Endothelial cell of umbilical vein (primary cell): ENCODE measurements around the gene ZNF669. TPM values are rescaled to one million over a fixed set of nuclear protein-coding genes. Genes with fewer than 3 reads are reported as not detected.

Source experiments
- BruUV-seq: library from RNA; stranded (reverse); fragments of 400-500 nt; replicated peaks from 2 replicates; lab custom pipeline; 2021; lab: Mats Ljungman, UMichigan
- CTCF ChIA-PET: fragments of 300-600, 350-600 bp; sonication (Branson Sonifier 250); formaldehyde crosslinking; loops from one replicate; lab custom pipeline; 2021; ENCODE audit warnings: antibody characterized with exemption, inconsistent platforms; lab: Charles Lee
- POLR2A ChIA-PET: fragments of 300-600, 350-600 bp; sonication (Branson Sonifier 250); formaldehyde crosslinking; loops from one replicate; lab custom pipeline; 2021; ENCODE audit warnings: antibody characterized with exemption, inconsistent platforms; lab: Charles Lee
- DNase-seq: peaks from one replicate; pipeline ENCODE4 v3.0.0-alpha.2; 2011; ENCODE audit warnings: low read depth, low spot score
- FAIRE-seq: peaks from 2 replicates; lab custom pipeline; 2011; peaks lifted over from hg19 to GRCh38; lab: Jason Lieb, UNC
- H2AFZ ChIP-seq: 2 replicates; pipeline ENCODE4 v1.6.0; 2012; ENCODE audit warnings: low read depth, low read length, control low read depth, inconsistent platforms
- H3K27ac ChIP-seq: 2 replicates; pipeline ENCODE4 v1.5.1; 2011; ENCODE audit warnings: low read depth, mild to moderate bottlenecking, control low read depth, low read length, moderate library complexity; ENCODE audit not compliant: insufficient read depth
- H3K27me3 ChIP-seq, 2 experiments: 2 replicates each; pipeline versions ENCODE4 v1.6.0 to v1.6.1; 2011; ENCODE audit warnings: low read length in 2 of 2, mixed read lengths in 1 of 2; ENCODE audit not compliant: control insufficient read depth in 2 of 2, insufficient read depth in 2 of 2
- H3K36me3 ChIP-seq, 2 experiments: 2 replicates in 1 of 2; 3 replicates in 1 of 2; pipeline ENCODE4 v1.5.1; 2011; ENCODE audit warnings: low read length in 2 of 2, mild to moderate bottlenecking in 1 of 2, moderate library complexity in 1 of 2; ENCODE audit not compliant: control insufficient read depth in 2 of 2, insufficient read depth in 2 of 2; ENCODE audit errors: extremely low read depth in 1 of 2
- H3K4me1 ChIP-seq: 3 replicates; pipeline ENCODE4 v1.5.1; 2011; ENCODE audit warnings: mild to moderate bottlenecking, low read length; ENCODE audit not compliant: control insufficient read depth, insufficient read depth; ENCODE audit errors: extremely low read depth
- H3K4me2 ChIP-seq: 2 replicates; pipeline ENCODE4 v1.6.1; 2011; ENCODE audit warnings: low read length, control low read depth, mixed read lengths; ENCODE audit not compliant: insufficient read depth
- H3K4me3 ChIP-seq, 3 experiments: fragments of 200-600 bp in 1 of 3; sonication (generic), shearing (Covaris generic) in 1 of 3; replicated peaks in 1 of 3; 2 replicates each; pipeline ENCODE4 v1.5.1; 2011 to 2016; ENCODE audit warnings: control low read depth in 3 of 3, low read length in 3 of 3, mild to moderate bottlenecking in 2 of 3, inconsistent platforms in 1 of 3, low read depth in 1 of 3, moderate library complexity in 1 of 3; ENCODE audit not compliant: insufficient read depth in 1 of 3
- H3K79me2 ChIP-seq: 2 replicates; pipeline ENCODE4 v1.6.0; 2012; ENCODE audit warnings: low read length, inconsistent platforms; ENCODE audit not compliant: control insufficient read depth, insufficient read depth
- H3K9ac ChIP-seq: replicated peaks from 2 replicates; pipeline ENCODE3; 2011; ENCODE audit warnings: low read length, control low read depth; ENCODE audit not compliant: insufficient read depth; ENCODE audit errors: extremely low read depth
- H3K9me1 ChIP-seq: replicated peaks from 3 replicates; pipeline ENCODE4 v1.6.0; 2011; ENCODE audit warnings: mild to moderate bottlenecking, low read length; ENCODE audit not compliant: control insufficient read depth, insufficient read depth; ENCODE audit errors: extremely low read depth
- H3K9me3 ChIP-seq: replicated peaks from 2 replicates; pipeline ENCODE4 v1.5.1; 2012; ENCODE audit warnings: low read length, inconsistent platforms; ENCODE audit not compliant: control insufficient read depth, insufficient read depth
- H4K20me1 ChIP-seq: replicated peaks from 2 replicates; pipeline ENCODE3; 2011; ENCODE audit warnings: mild to moderate bottlenecking, low read length; ENCODE audit not compliant: control insufficient read depth, insufficient read depth; ENCODE audit errors: extremely low read depth
- EZH2 ChIP-seq: IDR thresholded peaks from 2 replicates; pipeline ENCODE4 v1.6.1; 2012; ENCODE audit warnings: borderline replicate concordance, low read depth, mild to moderate bottlenecking, moderate library complexity, low read length, inconsistent platforms; ENCODE audit not compliant: severe bottlenecking
- FOS ChIP-seq: IDR thresholded peaks from 2 replicates; pipeline ENCODE4 v1.6.1; 2011; ENCODE audit warnings: mild to moderate bottlenecking, low read length, moderate library complexity, borderline replicate concordance; ENCODE audit not compliant: insufficient read depth
- GATA2 ChIP-seq: IDR thresholded peaks from 2 replicates; pipeline ENCODE4 v1.7.0; 2011; ENCODE audit warnings: low read depth, mild to moderate bottlenecking, moderate library complexity, mixed read lengths, low read length; ENCODE audit not compliant: insufficient read length, insufficient read depth
- JUN ChIP-seq: IDR thresholded peaks from 2 replicates; pipeline ENCODE4 v1.6.1; 2011; ENCODE audit warnings: borderline replicate concordance, low read depth; ENCODE audit not compliant: insufficient read length, insufficient read depth
- MAX ChIP-seq: IDR thresholded peaks from 2 replicates; pipeline ENCODE4 v1.6.1; 2011; ENCODE audit not compliant: insufficient read depth, insufficient read length
- MYC ChIP-seq: IDR thresholded peaks from one replicate; pipeline ENCODE4 v1.6.1; 2011; ENCODE audit warnings: mild to moderate bottlenecking, low read depth, low read length
- POLR2A ChIP-seq: IDR thresholded peaks from 2 replicates; pipeline ENCODE4 v1.6.1; 2012; ENCODE audit warnings: low read depth, mild to moderate bottlenecking, control low read depth, low read length
- POLR2AphosphoS5 ChIP-seq: IDR thresholded peaks from 2 replicates; pipeline ENCODE4 v1.6.1; 2012; ENCODE audit warnings: low read depth, mild to moderate bottlenecking, control low read depth, low read length, moderate library complexity; ENCODE audit not compliant: insufficient read depth
- dilution Hi-C: fragments of 300-500 bp; cut with MboI; formaldehyde crosslinking; loops from one replicate; pipeline ENCODE4 v1.15.0; 2019; ENCODE audit warnings: low sequenced_read_pairs; ENCODE audit not compliant: extremely low pct_ligation_motif_present
- intact Hi-C: fragments of 100-400 bp; cut with micrococcal nuclease; formaldehyde crosslinking; loops from one replicate; pipeline ENCODE4 v1.10.0; 2022
- polyA plus RNA-seq, 4 experiments: library from polyadenylated mRNA; depleted of rRNA in 3 of 4; stranded (reverse) in 3 of 4; unstranded in 1 of 4; fragments of >200 nt; gene quantifications; 2 replicates each; pipeline versions ENCODE4 v1.2.1 to v1.2.3, GENCODE V29; 2011 to 2012; ENCODE audit warnings: missing spikeins in 1 of 4
- total RNA-seq: library from RNA; stranded (reverse); gene quantifications from 2 replicates; pipeline ENCODE4 v1.2.3, GENCODE V29; 2021
- TF ChIP-seq, protein P1 (sequence below), 2 donors: IDR thresholded peaks; 1 replicate in 1 of 2; 2 replicates in 1 of 2; pipeline ENCODE4 v1.5.1; 2011; ENCODE audit warnings: low read length in 2 of 2, mild to moderate bottlenecking in 2 of 2, moderate library complexity in 2 of 2, control low read depth in 1 of 2, inconsistent platforms in 1 of 2, low read depth in 1 of 2; ENCODE audit not compliant: insufficient read depth in 1 of 2; ENCODE audit errors: extremely low read depth in 1 of 2

Gene ZNF669
- total and polyA plus RNA-seq, 2 donors (not counting 3 experiments of a cell fraction or from before 2014, with no cell fraction given): 2.4 to 7.8 TPM

DNA sequence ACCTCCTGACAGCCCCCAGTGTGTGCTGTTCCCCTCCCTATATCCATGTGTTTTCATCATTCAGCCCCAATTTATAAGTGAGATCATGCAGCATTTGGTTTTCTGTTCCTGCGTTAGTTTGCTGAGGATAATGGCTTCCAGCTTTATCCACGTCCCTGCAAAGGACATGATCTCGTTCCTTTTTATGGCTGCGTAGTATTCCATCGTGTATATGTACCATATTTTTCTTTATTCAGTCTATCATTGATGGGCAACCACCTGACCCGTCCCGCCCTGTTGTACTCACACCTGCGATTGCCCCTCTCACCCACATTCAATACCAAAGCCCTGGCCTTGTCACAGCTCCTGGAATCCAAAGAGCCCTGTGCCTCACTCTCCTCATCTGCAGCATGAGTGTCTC, 19.4 kb downstream of the ZNF669 start:
- FAIRE-seq (no peak), DNase-seq (no peak)
- Histone ChIP-seq H3K9me3 (no peaks in the 10 kb centered on the region), H3K4me3 (no peak overlapping the region), H3K9me1 (no peaks in the 10 kb centered on the region), H3K36me3 (no peaks in the 10 kb centered on the region), H3K27ac (no peak overlapping the region), H3K9ac (no peak overlapping the region), H3K27me3 (no peaks in the 10 kb centered on the region), H3K4me1 (no peaks in the 10 kb centered on the region), H3K4me2 (no peak overlapping the region), H2AFZ (no peak overlapping the region), H3K79me2 (no peaks in the 10 kb centered on the region), H4K20me1 (no peaks in the 10 kb centered on the region)
- intact Hi-C loops (no loop called here), dilution Hi-C loops (no loop called here)
- TF ChIP-seq FOS: no peak
- TF ChIP-seq MAX: no peak
- no peak for TF ChIP-seq POLR2AphosphoS5
- TF ChIP-seq JUN: no peak
- TF ChIP-seq POLR2A: no peak
- no peak for TF ChIP-seq EZH2
- no peak for TF ChIP-seq GATA2
- TF ChIP-seq, protein P1, sequence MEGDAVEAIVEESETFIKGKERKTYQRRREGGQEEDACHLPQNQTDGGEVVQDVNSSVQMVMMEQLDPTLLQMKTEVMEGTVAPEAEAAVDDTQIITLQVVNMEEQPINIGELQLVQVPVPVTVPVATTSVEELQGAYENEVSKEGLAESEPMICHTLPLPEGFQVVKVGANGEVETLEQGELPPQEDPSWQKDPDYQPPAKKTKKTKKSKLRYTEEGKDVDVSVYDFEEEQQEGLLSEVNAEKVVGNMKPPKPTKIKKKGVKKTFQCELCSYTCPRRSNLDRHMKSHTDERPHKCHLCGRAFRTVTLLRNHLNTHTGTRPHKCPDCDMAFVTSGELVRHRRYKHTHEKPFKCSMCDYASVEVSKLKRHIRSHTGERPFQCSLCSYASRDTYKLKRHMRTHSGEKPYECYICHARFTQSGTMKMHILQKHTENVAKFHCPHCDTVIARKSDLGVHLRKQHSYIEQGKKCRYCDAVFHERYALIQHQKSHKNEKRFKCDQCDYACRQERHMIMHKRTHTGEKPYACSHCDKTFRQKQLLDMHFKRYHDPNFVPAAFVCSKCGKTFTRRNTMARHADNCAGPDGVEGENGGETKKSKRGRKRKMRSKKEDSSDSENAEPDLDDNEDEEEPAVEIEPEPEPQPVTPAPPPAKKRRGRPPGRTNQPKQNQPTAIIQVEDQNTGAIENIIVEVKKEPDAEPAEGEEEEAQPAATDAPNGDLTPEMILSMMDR (IDR thresholded peaks at IDR 0.05; ENCODE audit: extremely low read depth in 1 of 2, insufficient read depth in 1 of 2, low read depth in 1 of 2, low read length in 2 of 2): no peak
- TF ChIP-seq MYC: no peak
- no TSS peak for BruUV-seq
- ChIA-PET CTCF (no interaction called here), POLR2A (no interaction called here)
